Coronary artery (tissue), 2 donors: ENCODE results near the gene ELOVL5.
A peak's percentile ranks its signal among the peaks of the same experiment; 100 is the strongest.

Experiments
- DNase-seq: peaks from one replicate; pipeline ENCODE4 v3.0.0-alpha.2; 2017; ENCODE audit warnings: low spot score
- H3K27ac ChIP-seq, 2 donors: fragments of 200-600 bp; sonication (generic); one replicate each; pipeline ENCODE4 v1.5.1; 2016 to 2019
- H3K4me3 ChIP-seq: fragments of 200-600 bp; sonication (generic); 2 replicates; pipeline ENCODE4 v1.5.1; 2016; ENCODE audit warnings: mild to moderate bottlenecking, moderate library complexity
- CTCF ChIP-seq: fragments of 200-600 bp; sonication (generic); IDR thresholded peaks from one replicate; pipeline ENCODE4 v1.5.1; 2019; ENCODE audit warnings: antibody characterized with exemption

The ELOVL5 gene

DNA sequence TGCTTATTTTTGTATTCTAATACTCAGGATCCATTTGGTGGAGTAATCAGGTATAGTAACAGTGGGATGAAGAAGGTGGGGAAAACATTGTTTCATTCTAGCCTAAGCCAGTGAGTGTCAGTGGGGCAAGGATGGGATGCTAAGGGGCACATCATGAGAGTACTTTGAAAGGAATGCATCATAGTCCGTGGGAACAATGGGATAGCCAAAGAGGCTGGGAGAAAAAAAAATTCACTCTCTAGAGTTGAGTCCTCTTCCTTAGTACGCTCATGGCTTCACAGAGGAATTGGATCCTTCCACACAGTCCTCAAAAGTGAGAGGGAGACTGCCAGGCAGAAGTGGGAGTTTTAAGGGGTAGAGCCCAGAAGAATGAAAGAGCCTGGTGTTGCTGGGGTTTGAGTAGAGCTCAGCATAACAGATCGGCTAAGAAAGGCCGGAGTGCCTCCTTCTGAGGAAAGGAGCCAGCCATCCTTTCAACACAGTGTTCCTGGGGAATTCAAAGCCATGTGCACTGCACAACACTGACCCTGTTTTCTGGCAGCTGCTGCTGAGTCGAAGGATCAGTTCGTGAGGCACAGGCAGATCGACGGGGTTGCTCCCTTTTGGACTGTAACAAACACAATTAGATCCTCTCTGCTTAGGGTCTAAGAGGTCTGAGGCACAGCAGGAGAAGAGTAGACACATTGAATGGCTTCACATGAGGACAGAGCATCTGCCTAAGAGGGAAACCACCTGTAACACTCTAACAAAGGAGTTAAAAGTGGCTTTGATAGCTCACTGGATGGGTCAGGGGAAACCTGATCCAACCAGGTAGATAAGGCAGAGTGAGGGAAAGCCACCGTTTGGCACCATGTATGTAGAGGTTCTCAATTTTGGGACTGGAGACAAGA, 61.2 kb downstream of the ELOVL5 start:
- peak overlapping the region in 1 of 2 donors; percentile 20 for H3K27ac ChIP-seq
- no peak for TF ChIP-seq CTCF
- no peak for DNase-seq
- no peak overlapping the region for H3K4me3 ChIP-seq

DNA sequence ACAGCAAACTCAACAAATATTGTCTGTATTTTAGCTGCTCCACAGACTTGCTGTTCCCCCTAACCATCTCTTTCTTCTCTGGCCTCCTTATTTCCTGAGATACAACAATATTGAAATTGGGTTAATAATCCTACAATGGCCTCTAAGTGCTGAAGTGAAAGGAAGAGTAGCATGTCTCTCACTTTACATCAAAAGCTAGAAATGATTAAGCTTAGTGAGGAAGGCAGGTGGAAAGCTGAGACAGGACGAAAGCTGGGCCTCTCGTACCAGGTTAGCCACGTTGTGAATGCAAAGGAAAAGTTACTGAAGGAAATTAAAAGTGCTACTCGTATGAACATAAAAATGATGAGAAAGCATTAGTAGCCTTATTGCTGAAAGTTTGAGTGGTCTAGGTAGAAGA, 63.8 kb downstream of the ELOVL5 start:
- Histone ChIP-seq H3K27ac (no peak overlapping the region), H3K4me3 (no peak overlapping the region)
- DNase-seq, result no peak
- TF ChIP-seq CTCF, result no peak

DNA sequence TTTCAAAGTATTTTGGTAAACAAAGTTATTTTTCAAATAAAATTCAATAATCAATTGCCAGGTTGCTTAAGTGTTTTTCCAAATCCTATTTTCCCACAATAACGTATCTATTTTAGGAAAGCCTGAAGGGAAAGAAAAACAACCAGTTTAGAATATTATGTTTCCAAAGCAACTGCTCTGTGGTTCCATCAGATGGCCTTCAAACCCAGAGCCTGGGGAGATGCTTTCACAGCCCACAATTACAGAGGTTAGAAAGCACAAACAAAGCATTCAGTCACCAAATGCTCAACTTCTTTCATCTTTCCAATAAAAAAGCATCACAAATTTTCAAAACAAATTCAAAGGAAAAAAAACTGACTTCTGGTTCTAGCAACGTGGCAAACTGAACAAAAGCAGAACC, 66.0 kb downstream of the ELOVL5 start:
- DNase-seq, result no peak
- H3K27ac ChIP-seq, result peak overlapping the region; percentile 55 to 87
- H3K4me3 ChIP-seq, result no peak overlapping the region
- no peak for TF ChIP-seq CTCF

GRCh38 chr6:53282234-53282633, 66.5 kb downstream of the ELOVL5 start:
- Histone ChIP-seq H3K27ac (peak overlapping the region; percentile 55 to 87), H3K4me3 (peak overlapping the region; percentile 11)
- no peak for TF ChIP-seq CTCF
- DNase-seq, result no peak

GRCh38 chr6:53281518-53282215, 67.1 kb downstream of the ELOVL5 start:
- Histone ChIP-seq H3K4me3 (peak overlapping the region; percentile 11), H3K27ac (peak overlapping the region; percentile 55 to 87)
- no peak for TF ChIP-seq CTCF
- no peak for DNase-seq

GRCh38 chr6:53280207-53280606, 68.5 kb downstream of the ELOVL5 start:
- Histone ChIP-seq H3K4me3 (no peak overlapping the region), H3K27ac (no peak overlapping the region)
- no peak for TF ChIP-seq CTCF
- no peak for DNase-seq

DNA sequence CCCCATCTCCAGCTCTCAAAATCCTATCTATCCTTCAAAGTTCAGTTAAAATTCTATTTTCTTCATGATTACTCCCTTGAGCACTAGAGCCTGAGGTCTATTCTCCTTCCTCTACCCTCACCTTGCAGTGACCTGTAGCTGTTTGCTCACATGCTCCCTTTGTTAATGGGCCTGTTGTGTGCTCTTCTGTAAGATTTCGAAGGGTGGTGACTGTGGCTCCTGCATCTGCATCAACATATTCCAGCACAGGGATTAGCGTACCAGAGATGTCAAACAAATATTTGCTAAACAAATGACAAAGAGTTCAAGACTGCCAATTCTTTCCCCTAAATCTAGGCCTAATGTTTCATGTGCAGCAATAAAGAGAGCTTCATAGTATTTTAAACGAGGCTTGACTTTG, 69.5 kb downstream of the ELOVL5 start:
- no peak for TF ChIP-seq CTCF
- no peak overlapping the region for H3K4me3 ChIP-seq
- no peak for DNase-seq
- no peak overlapping the region for H3K27ac ChIP-seq
